ENCODE data around the gene VAV1.
"Not testable (repeated sequence)": the region's sequence is repeated elsewhere in the genome, so short reads cannot be mapped to it uniquely, and the experiment has no call there.

DNA sequence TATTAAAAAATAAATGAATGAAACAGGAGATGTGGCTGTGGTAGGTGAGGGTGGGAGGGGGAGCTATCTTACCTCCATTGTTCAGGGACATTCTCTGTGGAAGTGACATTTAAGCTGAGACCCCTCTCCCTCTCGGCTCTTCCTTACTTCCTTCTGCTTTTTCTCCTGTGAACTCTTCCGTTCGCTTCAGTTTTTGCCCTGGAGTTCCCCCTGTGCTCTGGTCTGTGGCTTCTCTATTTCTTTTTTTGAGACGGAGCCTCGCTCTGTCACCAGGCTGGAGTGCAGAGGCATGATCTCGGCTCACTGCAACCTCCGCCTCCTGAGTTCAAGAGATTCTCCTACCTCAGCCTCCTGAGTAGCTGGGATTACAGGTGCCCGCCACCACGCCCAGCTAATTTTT lies 58.6 kb downstream of the VAV1 start:
- TF ChIP-seq EZH2 (IDR thresholded peaks at IDR 0.05; ENCODE audit: low read depth); CTCF (conservative IDR thresholded peaks at IDR 0.05): not testable (repeated sequence)
